ENCODE measurements around the gene DNAJB6.

DNA sequence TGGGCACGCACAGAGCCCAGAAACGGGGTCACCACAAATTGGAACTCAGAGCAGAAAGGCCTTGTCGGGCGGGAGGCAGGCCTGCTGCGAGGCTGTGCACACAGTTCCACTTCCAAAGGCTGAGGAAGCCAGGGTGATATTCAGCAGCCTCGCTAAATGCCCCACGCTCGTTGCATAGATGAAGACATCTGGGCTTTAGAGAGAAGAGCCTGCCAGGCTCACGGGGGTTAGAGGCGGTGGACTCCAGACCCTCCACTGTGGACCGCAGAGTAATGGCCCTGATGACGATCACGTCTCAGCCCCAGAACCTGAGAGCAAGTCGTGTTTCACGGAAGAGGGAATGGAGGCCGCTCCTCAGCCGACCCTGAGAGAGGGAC lies 104.2 kb downstream of the DNAJB6 start:
- no peak for TF ChIP-seq POLR2AphosphoS5 (IDR thresholded peaks at IDR 0.05; ENCODE audit: low read depth, low read length)
- no peak for TF ChIP-seq TAF1 (IDR thresholded peaks at IDR 0.05; ENCODE audit: borderline replicate concordance, insufficient read depth, low read length)
- no peak for TF ChIP-seq SIN3A (IDR thresholded peaks at IDR 0.05; ENCODE audit: borderline replicate concordance, insufficient read depth, low read length)
